Stimulated activated CD8-positive, alpha-beta memory T cell treated with anti-CD3 and anti-CD28 coated beads, Interleukin-12 subunit alpha, Interleukin-12 subunit beta, amount 100 ng/mL, for 24 hours (primary cell): ENCODE data around the gene PLCL1.

Experiments
- DNase-seq: peaks from one replicate; pipeline ENCODE4 v3.0.0-alpha.2; 2020; ENCODE audit errors: extremely low read depth

PLCL1 gene

DNA sequence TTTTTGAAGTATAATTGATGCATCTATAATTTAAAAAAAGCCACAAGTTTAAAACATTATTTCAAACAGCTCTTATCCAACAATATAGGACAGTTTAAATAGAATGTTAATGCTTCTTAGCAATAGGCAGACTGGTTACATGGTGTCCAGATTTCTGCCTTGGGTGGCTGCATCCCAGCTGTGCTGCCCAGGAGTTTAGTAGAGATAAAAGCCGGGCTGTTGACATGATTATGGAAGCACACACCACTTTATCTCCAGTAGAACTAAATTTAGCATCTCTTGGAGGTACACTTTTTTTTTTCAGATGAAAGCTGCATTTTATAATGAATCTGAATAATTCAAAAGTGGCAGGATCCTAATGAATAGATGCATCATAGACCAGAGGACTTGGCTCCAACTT is 309.7 kb downstream of the PLCL1 start:
- DNase-seq = no peak

DNA sequence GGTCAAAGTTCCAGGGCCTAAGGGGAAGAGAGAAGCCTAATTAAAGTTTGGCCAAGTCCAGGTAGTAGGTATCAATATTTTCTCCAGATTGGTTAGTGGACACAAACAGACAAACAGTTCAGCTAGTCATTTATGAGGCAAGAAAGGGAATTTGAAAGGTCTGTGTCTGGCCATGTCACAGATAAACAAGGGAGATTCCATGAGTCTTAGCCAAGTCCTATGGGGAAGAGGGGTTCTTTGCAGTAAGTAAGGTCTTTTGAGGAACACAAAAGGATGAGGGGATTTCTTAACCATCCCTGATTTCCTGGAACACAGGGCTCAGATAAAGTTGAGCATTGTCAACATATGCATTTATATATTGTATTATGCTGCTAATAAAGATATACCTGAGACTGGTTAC is 310.8 kb downstream of the PLCL1 start:
- DNase-seq = no peak

DNA sequence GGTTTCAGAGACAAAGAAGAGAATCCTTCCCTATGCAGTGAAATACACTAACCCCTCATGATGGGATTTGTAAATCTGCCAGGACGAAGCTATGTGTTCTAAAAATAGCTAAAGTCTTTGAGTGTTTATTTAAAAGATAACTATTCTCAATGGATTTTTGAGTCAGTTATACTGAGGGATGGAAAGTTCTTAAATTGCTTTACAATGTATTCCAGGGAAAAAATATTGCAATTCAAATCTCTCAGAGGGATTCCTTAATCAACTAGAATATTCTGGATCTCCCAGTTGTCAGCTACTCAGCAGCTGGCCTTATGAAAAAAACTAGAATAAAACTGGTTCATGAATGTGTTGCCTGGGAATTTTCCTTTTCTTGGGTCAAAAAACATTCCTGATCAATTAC is 312.4 kb downstream of the PLCL1 start:
- DNase-seq = no peak

DNA sequence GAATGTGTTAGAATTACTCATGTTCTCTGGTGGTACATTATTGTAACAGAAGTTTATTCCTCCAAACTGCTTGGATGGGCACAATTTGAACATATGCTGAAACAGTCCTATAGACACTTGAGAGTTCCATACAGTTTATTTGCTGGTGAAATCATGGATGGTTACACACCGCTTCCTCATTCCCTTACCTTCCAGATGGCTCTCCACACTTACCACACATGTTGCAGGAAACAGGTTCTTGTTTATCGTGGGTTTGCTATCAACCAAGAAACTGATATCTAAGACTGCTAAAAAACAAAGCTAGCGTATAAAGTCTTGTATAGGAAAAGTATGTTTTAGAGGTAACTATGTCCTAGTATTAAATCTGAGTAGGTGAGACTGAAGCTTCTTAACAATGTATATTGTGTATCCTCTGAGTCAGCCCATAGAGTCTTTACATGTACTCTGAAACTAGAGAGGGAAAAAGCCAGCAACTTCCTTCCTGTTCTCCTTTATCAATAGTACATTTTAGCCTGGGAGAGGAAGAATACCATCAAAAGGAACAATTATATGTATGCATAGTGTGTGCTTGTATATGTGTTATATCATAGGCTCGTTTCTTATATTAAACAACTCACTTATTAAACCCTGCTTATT is 313.1 kb downstream of the PLCL1 start:
- no peak for DNase-seq

DNA sequence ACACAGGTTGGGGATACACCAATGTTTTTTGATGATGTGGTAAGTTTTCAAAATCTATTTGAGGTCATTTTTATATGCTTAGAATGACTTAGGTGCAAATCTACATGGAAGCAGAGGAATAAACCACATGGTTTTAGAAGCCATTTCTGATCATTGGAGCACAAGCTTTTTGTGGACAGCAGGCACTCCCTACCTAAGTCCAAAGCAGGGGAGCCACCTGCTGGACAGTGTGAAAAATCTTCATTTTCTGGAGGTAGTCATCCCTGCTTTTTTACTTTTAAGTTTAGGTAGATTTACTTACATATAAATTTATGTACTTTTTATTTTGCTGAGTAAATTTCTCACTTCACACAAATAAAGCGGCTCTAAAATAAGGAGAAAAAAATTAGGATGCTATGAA is 323.2 kb downstream of the PLCL1 start:
- no peak for DNase-seq

DNA sequence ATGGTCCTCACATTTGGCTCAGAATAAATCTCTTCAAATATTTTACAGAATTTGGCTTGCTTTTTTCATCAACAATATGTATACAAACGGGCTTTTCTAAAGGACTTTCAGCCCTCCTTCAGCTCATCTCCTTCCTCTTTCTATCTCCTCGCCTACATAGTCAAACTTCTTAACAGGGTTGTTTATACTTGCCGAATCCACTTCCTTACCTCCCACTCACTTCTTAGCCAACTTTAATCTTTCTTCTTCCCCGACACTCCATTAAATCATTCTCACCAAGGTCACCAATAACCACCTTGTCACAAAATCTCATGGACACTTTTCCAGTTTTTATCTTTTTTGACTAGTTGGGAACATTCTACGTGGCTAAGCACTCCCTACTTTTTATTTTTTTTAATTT is 325.2 kb downstream of the PLCL1 start:
- DNase-seq = no peak

DNA sequence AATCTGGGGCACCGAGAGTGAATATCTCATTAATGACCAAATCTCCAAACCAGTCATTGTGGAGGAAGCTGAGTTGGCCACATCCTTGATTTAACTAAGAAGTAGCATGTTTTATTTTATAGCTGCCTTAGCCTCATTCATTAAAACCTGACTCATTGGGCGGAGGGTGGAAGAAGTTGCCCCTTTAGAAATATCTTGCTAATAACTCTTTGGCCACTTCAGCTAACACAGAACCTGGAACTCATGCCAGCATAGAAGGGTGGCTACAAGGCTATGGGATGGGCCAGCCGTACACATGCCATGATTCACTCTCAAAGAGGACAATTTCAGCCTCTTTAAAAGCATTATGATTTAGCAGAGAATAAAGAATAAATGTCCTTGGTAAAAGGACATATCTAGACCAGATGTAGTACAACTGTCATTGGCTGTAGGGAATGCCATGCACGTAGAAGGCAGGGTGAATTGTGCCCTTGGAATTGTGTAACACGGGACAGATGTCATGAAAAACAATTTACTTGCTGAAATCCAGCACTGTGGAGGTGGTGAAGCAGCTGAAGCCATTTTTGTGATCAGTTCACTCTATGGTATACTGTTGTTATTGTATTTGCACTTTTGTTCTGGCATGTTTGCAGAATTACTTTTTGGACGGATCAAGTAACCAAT is 330.0 kb downstream of the PLCL1 start:
- DNase-seq = no peak

DNA sequence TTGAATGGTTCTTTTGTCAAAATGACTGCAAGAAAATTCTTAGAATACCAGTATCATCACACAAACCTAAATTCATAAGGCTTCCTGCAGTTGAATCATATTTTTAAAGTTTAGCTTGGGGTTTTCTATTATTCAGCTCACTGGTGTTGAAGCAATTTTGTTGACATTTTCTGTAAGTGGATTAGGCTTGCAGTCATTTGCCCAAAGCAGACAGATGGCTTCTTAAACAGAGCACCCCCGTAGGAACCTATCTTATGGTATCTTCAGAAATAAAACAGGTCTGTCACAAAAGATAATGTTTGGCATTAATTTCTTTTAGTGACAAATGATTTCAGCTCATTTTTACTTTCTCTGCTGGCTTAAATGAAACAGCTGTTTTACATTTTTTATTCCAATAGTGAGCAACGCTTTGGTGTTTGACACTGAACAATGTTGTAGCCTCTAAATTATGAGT is 331.1 kb downstream of the PLCL1 start:
- no peak for DNase-seq

DNA sequence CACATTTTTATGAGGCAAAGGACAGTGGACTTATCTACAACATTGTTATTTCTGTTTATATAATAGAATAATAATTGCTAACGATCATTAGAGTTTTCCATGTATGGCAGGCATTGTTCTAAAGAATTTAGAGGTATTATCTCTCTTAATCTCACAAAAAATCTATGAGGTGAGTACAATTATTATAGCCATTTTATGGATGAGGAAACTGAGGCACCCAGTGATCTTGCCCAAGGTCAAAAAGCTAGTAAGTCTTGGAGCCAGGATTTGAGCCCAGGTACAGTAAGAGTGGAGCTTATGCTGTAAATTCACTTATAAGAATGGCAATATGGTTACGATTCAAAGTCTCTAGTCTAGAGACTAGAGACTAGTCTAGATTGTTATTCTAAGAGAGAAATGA is 331.7 kb downstream of the PLCL1 start:
- DNase-seq = no peak

DNA sequence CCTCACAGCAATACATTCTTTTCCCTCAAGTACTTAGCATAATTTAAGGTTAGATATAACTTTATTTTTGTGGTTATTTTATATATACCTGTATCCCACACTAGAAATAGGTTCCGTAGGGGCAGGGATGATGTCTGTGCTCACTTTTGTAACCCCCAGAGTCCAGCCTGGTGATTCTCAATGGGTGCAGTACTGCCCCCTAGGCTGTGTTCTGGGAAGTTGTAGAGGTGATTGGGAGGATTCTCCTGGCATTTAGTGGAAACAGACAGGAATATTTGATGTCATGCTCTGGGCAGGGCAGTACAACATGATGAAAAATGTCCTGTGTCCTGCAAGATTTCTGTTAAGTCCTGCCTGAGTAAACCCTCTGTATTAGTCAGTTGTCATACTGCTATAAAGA is 333.3 kb downstream of the PLCL1 start:
- DNase-seq = no peak

DNA sequence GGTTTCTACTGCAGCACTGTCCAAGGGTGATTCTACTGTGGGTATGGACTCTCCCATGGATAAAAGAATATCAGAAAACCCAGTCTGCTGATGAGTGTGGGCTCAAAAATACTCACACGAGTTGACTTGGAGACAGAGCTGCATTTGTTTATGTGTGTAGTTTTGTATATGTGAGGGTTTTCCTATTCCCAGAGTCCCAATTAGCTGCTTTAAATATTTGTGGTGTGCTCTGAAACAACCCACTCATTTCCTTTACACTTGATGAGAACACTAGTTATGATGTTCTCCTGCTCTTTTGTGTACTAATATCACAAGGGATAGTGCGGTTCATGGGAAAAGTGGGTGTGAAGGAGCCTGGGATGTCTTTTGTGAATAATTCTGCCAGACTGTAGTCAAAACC is 337.3 kb downstream of the PLCL1 start:
- DNase-seq = no peak

DNA sequence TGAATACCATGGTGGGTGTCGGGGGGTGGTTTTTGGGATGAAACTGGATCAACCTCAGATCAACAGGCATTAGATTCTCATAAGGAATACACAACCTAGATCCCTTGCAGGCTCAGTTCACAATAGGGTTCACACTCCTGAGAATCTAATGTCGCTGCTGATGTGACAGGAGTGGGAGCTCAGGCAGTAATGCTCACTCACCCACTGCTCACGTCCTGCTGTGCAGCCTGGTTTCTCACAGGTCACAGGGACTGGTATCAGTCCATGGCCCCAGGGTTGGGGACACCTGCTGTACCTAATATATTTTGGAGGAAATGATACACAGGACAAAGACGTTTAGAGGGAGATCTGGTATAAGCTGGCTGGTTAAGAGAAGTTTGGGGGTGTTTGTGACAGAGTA is 338.8 kb downstream of the PLCL1 start:
- DNase-seq = no peak

DNA sequence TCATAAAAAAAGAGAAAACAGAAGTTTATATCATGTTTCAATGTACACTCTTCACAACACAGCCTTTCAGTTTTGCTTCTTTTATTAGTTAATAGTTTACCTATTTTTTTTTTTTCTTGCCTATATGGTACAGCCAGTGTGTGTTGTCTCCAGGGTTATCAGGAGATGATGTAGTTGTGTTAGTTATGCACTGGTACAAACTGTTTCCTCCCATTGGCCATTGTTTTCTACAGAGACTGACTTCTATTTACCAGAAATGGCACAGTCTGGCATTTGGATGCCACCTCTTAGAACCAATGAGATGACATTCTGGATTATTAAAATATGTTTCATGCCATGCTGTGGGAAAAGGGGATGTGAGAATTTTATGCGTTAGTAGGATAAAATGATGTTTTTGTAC is 339.4 kb downstream of the PLCL1 start:
- no peak for DNase-seq

DNA sequence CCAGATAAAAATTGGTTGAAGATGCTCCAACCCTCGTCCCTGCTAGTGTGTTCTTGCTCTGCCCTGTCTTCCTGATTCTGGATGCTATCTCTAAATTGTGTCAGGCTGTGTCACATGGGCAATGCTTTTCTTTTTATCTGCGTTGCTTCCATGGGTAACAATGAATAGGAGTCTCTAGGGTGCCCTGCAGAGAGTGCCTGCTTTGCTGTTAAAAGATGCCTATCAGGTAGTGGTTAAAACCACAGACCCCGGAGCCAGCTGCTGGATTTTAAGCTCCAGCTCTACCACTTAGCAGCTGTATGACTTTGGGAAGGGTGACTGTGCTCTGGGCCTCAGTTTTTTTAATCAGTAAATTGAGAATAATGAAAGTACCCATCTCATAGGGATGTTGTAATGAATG is 340.3 kb downstream of the PLCL1 start:
- no peak for DNase-seq

DNA sequence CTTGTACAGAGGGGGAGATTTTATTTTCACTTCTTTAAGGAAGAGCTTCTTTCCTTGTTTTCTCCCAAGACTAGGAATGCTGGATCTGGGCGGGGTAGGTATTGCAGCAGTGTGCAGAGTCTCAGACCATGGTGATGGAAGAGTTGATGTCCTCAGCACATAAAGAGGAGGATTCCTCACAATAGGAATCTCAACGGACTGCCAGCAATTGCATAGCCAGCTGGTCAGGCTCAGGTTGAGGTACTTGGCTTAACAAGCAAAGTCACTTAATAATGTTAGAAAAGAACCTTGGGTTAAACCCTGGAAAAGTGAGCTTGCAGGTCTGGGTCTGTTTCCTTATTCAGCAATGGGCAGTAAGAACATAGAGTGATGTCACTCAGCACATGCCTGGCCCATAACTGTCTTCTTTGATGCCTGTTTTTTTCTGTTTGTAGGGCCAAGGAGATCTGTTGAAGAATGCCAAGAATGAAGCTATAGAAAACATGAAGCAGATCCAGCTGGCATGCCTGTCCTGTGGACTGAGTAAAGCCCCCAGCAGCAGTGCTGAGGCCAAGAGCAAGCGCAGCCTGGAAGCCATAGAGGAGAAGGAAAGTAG is 342.1 kb downstream of the PLCL1 start:
- no peak for DNase-seq

DNA sequence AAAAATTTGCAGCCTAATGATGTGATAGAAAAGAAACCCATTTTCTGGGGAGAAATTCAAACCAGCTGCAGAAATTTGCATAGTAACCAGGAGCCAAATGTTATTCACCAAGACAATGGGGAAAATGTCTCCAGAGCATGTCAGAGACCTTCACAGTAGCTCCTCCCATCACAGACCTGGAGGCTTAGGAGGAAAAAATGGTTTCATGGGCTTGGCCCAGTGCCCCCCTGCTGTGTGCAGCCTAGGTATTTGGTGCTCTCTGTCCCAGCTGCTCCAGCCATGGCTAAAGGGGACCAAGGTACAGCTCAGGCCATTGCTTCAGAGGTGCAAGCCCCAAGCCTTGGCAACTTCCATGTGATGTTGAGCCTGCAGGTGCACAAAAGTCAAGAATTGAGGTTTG is 352.9 kb downstream of the PLCL1 start:
- DNase-seq = no peak

DNA sequence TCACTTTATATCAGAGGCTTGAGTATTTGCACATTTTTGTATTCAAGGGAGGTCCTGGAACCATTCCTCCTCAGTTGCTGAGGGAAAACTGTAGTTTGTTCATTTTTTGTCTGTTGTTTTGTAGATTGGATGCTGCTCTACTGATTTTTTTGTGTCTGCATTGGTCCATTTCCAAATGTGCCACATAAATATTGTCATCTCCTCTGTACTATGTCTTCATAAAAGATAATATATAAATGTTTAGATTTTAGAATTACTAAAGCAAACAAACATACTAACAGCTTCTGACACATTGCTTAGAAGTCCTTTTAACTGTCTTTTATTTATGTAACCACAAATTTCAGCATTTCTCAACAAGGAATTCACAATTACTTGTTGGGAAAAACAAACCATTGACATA is 356.8 kb downstream of the PLCL1 start:
- DNase-seq = no peak

DNA sequence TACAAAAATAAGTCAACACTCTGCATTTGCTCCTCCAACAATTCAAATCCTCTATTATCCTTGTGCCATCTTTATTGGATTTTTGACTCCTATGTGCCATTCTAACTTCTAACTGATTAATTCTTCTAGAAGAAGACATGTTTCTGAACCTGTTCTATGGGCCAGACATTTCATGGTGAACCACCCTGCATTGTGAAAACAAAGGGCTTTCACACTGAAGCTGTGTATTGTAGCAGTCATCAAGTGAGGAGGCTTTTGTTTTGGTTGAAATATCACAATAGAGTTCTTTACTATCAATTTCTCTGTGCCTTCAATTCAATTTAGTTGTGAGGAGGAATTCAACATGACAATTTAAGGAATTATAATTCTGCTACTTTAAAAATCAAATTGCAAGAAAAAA is 357.9 kb downstream of the PLCL1 start:
- no peak for DNase-seq

DNA sequence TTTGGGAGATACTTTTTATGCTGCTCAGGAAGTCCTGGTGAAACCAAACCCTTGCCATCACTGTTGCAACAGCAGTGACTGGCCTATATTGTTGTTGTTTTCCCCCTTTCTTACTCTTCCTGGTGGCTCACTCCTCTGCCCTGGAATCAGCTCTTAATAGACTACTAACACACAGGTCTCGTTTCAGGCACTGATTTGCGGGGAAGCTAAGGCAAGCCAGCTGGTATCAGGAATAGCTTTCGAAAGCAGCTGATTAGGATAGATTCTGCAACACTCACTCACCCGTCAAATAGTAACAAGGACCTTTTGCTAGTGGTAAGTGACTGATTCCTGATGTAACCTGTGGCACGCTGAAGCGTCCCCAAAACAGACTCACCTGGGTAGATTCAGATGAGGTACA is 360.4 kb downstream of the PLCL1 start:
- DNase-seq = no peak

DNA sequence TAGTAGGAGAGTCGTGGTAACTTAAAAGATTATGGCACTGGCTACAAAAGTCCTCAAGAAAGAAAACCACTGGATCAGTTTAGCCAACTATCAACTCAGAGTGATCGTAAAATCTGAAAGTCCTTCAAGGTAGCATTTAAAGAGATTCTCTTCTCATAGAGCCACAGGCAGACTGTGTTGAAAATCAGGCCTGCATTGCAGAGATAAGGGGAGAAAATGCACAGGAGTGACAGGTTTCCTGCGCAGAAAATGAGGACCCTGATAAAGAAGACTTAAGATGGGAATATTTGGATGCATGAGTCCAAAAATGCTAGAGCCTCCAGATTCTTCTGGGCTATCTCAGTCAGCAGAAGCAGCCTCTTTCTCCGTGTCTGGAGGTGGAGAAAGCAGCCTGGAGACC is 360.9 kb downstream of the PLCL1 start:
- DNase-seq = no peak

DNA sequence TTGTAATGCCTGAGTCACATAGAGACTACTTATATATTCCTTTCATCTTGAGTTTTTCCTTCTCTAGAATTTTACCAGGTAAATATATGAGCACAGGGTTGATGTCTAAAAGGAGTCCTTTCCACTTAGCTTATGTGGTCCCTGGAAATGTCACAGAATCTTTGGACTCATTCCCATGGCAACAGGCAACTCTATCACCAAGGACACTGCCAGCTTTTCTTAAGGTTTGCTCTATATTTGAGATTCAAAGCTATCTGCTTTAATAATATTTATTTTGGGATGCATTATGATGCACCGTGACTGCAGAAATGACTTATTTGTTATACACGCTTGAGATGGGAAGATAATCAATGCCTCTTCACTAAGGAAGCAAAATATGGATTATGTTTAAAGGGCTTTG is 363.0 kb downstream of the PLCL1 start:
- DNase-seq = no peak

DNA sequence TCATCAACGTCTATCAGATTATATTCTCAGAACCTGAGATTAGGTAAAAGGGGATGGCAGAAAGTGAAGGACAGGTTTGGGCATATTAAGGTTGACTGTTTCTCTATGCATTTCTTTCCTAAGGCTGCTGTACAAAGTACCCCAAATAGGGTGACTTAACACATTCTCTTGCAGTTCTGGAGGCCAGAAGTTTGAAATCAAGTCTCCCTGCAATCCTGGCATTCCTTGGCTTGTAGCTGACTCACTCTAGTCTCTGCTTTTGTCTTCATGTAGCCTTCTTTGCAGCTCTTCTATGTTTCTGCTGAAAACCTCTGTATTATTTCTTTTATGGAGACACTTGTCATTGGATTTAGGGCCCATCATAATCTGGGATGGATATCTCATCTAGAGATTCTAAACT is 364.3 kb downstream of the PLCL1 start:
- no peak for DNase-seq

DNA sequence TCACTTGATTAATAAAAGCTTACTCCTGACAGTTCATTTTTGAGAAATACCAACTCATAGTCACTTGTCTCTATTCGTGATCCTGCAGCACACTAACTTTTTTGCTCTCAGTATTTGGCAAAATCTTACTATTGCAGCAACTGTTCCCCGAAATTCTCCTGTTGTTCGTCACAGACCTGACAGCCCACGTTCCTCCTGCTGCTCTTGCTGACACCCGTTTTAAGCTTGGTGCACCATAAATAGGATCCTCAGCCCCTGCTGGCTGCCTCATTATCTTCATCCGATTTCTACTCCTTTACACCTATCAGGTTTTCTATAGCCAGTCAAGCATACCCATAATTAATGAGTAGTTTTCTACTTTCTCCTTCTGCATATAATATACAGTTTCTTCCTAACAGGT is 368.8 kb downstream of the PLCL1 start:
- no peak for DNase-seq

DNA sequence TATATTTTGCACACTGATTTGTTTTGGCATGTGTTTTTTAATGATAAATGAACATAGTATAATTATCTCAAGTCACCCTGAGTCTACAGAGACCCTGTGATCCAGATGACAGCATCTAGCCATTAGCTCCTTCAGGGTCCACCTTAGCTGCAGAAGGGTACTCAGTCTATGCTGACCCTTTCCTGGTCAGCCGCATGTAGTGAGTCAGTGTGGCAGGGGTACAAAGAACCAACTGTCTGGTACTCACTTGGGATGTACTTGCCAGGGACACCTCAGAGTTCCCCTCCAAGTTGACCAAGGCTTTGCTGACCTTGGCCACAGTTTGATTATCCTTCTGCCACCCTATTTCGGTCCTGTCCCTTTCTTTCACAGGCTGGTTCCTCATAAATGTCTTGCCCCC is 369.5 kb downstream of the PLCL1 start:
- DNase-seq = no peak
